ENCODE measurements around the gene NEK7. TPM values are rescaled to one million over a fixed set of nuclear protein-coding genes. Genes with fewer than 3 reads are reported as not detected.

The NEK7 gene
- polyA plus RNA-seq, 1 donor from 2014 or later: 3.3 TPM

GRCh38 chr1:198160222-198160621, 3.4 kb downstream of the NEK7 start:
- Histone ChIP-seq H3K9me2 (ENCODE audit: insufficient read depth, low read length) (no peaks in the 10 kb centered on the region), H3K4me3 (ENCODE audit: low read length) (no peak overlapping the region), H3K9ac (ENCODE audit: low read length) (no peak overlapping the region), H3F3A (ENCODE audit: insufficient read depth, low read length, poor library complexity, severe bottlenecking) (no peaks in the 10 kb centered on the region), H3K79me2 (replicated peaks; ENCODE audit: insufficient read depth, low read length) (peaks cover 44% of the 10 kb centered on the region), H4K20me1 (ENCODE audit: insufficient read depth) (no peaks in the 10 kb centered on the region), H3K36me3 (ENCODE audit: insufficient read depth, low read length) (no peaks in the 10 kb centered on the region), H3K27me3 (ENCODE audit: insufficient read depth, low read depth, low read length) (no peaks in the 10 kb centered on the region), H3K4me2 (ENCODE audit: low read length) (no peak overlapping the region), H2AFZ (ENCODE audit: low read depth, low read length) (no peak overlapping the region), H3K27ac (ENCODE audit: low read length) (no peak overlapping the region), H3K9me3 (ENCODE audit: low read length) (no peaks in the 10 kb centered on the region)
- TF ChIP-seq POLR2AphosphoS5 (IDR thresholded peaks at IDR 0.05) (no peak), RAD21 (conservative IDR thresholded peaks at IDR 0.05) (no peak), MXI1 (conservative IDR thresholded peaks at IDR 0.05; ENCODE audit: poor library complexity, severe bottlenecking) (no peak), REST (IDR thresholded peaks at IDR 0.05; ENCODE audit: borderline replicate concordance) (no peak), CTCF (IDR thresholded peaks at IDR 0.05; ENCODE audit: poor library complexity, severe bottlenecking) (no peak), TAF1 (IDR thresholded peaks at IDR 0.05; ENCODE audit: low read depth) (no peak), SMC3 (conservative IDR thresholded peaks at IDR 0.05; ENCODE audit: poor library complexity) (no peak), EP300 (conservative IDR thresholded peaks at IDR 0.05; ENCODE audit: poor library complexity, severe bottlenecking) (no peak), EZH2 (IDR thresholded peaks at IDR 0.05; ENCODE audit: borderline replicate concordance, insufficient read depth, low read length, poor library complexity, severe bottlenecking) (no peak)

- no peak overlapping the region for H3K9ac ChIP-seq (ENCODE audit: low read length)
- no peaks in the 10 kb centered on the region for H3K36me3 ChIP-seq (ENCODE audit: insufficient read depth, low read length)
- no peaks in the 10 kb centered on the region for H3K9me2 ChIP-seq (ENCODE audit: insufficient read depth, low read length)
- H3K79me2 ChIP-seq (replicated peaks; ENCODE audit: insufficient read depth, low read length): peaks cover 44% of the 10 kb centered on the region
- TF ChIP-seq SMC3 (conservative IDR thresholded peaks at IDR 0.05; ENCODE audit: poor library complexity) (no peak), MXI1 (conservative IDR thresholded peaks at IDR 0.05; ENCODE audit: poor library complexity, severe bottlenecking) (no peak), RAD21 (conservative IDR thresholded peaks at IDR 0.05) (no peak), TAF1 (IDR thresholded peaks at IDR 0.05; ENCODE audit: low read depth) (no peak), REST (IDR thresholded peaks at IDR 0.05; ENCODE audit: borderline replicate concordance) (no peak), EZH2 (IDR thresholded peaks at IDR 0.05; ENCODE audit: borderline replicate concordance, insufficient read depth, low read length, poor library complexity, severe bottlenecking) (no peak), POLR2AphosphoS5 (IDR thresholded peaks at IDR 0.05) (no peak), EP300 (conservative IDR thresholded peaks at IDR 0.05; ENCODE audit: poor library complexity, severe bottlenecking) (no peak), CTCF (IDR thresholded peaks at IDR 0.05; ENCODE audit: poor library complexity, severe bottlenecking) (no peak)
- no peak overlapping the region for H2AFZ ChIP-seq (ENCODE audit: low read depth, low read length)
- no peak overlapping the region for H3K4me3 ChIP-seq (ENCODE audit: low read length)
- no peak overlapping the region for H3K4me2 ChIP-seq (ENCODE audit: low read length)
- H3K27me3 ChIP-seq (ENCODE audit: insufficient read depth, low read depth, low read length): no peaks in the 10 kb centered on the region
- no peaks in the 10 kb centered on the region for H4K20me1 ChIP-seq (ENCODE audit: insufficient read depth)
- H3K27ac ChIP-seq (ENCODE audit: low read length): no peak overlapping the region
- no peaks in the 10 kb centered on the region for H3K9me3 ChIP-seq (ENCODE audit: low read length)
- no peaks in the 10 kb centered on the region for H3F3A ChIP-seq (ENCODE audit: insufficient read depth, low read length, poor library complexity, severe bottlenecking)
These were observed 4.3 kb downstream of the NEK7 start for GRCh38 chr1:198160946-198161614.

Measured in neural cell (in vitro differentiated cells).